Activated naive CD8-positive, alpha-beta T cell treated with anti-CD3 and anti-CD28 coated beads, Interleukin-2, amount 50 U/mL, for 24 hours (primary cell): Measurements from ENCODE around the gene KANK4.

Source experiments
- ATAC-seq: fragments of 150-1000 bp; cut with Tn5 transposase; one replicate; pipeline ENCODE4 v1.10.0; 2021
- DNase-seq: peaks from one replicate; pipeline ENCODE4 v3.0.0; 2021
- H3K27ac Mint-ChIP-seq: one replicate; pipeline ENCODE4 v1.8.0; 2021; ENCODE audit warnings: mild to moderate bottlenecking, mixed read lengths
- H3K27me3 Mint-ChIP-seq: one replicate; pipeline ENCODE4 v1.8.0; 2021; ENCODE audit warnings: mixed read lengths
- H3K36me3 Mint-ChIP-seq: one replicate; pipeline ENCODE4 v1.8.0; 2021; ENCODE audit warnings: low read depth, mixed read lengths
- H3K4me1 Mint-ChIP-seq: one replicate; pipeline ENCODE4 v1.8.0; 2021; ENCODE audit warnings: mixed read lengths
- H3K4me3 Mint-ChIP-seq: one replicate; pipeline ENCODE4 v1.8.0; 2021; ENCODE audit warnings: mild to moderate bottlenecking, moderate library complexity, mixed read lengths
- H3K9me3 Mint-ChIP-seq: one replicate; pipeline ENCODE4 v1.8.0; 2021; ENCODE audit warnings: mixed read lengths

KANK4 gene

DNA sequence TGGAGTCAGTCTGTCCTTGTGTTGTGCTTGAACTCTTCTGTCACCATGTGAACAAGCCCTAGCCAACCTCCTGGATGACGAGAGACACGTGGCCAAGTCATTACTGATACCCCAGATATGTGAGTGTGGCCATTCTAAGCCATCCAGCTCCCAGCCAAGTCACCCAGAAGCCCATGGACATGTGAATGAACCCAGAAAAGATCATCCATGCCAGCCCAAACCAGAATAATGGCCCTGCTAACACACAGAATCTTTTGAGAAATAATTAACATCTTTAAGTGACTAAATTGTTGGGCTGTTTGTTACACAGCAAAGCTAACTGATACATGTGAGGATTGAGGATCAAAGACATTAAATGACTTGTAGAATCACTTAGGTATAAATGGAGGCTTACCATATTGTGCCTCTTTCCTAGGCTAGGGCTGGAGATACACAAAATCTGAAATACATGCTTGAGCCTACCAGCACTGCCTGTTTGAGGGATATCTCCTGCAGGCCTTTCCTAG lies 38.2 kb downstream of the KANK4 start:
- Mint-ChIP-seq H3K27me3 (peaks cover 12% of the 10 kb centered on the region), H3K36me3 (no peaks in the 10 kb centered on the region), H3K27ac (no peak overlapping the region), H3K9me3 (peaks cover 5% of the 10 kb centered on the region), H3K4me1 (no peaks in the 10 kb centered on the region), H3K4me3 (no peak overlapping the region)
- ATAC-seq, result no peak
- no peak for DNase-seq

DNA sequence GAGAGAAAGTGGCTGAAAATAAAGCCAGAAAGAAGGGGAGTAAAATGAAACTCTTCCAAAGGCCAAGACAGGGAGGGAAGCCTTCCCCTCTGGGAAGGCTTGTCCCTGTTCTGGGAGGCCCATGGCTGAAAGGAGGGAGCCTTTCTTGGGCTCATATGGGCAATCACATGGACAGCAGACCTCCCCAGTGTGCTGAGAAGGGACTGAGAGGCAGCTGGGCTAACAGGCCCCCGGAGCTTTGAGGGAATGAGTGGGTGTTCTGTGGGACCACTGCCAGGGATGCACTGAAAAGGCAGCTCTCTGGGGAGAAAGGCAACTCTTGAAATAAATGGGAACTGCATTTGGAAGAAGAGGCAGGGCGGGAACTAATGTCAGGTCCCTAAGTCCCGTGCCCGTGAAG lies 39.1 kb downstream of the KANK4 start:
- DNase-seq, result no peak

DNA sequence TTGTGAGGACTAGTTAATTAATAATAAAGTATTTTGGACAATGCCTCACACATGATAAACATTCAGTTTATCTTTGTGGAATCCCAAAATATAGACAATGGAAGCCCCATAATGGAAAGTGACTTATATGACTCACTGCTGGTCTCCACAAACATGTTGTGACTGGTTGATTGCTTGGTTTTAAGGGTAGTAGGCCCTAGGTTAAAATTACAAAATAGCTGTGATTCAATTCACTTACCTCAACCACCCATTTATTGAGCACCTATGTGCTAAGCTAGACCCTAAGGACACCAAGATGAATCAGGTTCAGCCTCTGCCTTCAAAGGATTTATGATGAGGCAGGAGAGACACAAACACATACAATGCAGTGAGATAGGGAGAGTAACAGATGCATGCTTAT lies 42.4 kb downstream of the KANK4 start:
- Mint-ChIP-seq H3K4me3 (no peak overlapping the region), H3K36me3 (no peaks in the 10 kb centered on the region), H3K9me3 (peaks cover 5% of the 10 kb centered on the region), H3K4me1 (peaks cover 8% of the 10 kb centered on the region), H3K27me3 (peaks cover 5% of the 10 kb centered on the region), H3K27ac (no peak overlapping the region)
- ATAC-seq (no peak), DNase-seq (no peak)

More for the DNA sequence above, 39.1 kb downstream of the KANK4 start:
- Mint-ChIP-seq H3K36me3 (no peaks in the 10 kb centered on the region), H3K27ac (no peak overlapping the region), H3K4me1 (no peaks in the 10 kb centered on the region), H3K9me3 (peaks cover 5% of the 10 kb centered on the region), H3K27me3 (peaks cover 11% of the 10 kb centered on the region), H3K4me3 (no peak overlapping the region)
- ATAC-seq, result no peak

DNA sequence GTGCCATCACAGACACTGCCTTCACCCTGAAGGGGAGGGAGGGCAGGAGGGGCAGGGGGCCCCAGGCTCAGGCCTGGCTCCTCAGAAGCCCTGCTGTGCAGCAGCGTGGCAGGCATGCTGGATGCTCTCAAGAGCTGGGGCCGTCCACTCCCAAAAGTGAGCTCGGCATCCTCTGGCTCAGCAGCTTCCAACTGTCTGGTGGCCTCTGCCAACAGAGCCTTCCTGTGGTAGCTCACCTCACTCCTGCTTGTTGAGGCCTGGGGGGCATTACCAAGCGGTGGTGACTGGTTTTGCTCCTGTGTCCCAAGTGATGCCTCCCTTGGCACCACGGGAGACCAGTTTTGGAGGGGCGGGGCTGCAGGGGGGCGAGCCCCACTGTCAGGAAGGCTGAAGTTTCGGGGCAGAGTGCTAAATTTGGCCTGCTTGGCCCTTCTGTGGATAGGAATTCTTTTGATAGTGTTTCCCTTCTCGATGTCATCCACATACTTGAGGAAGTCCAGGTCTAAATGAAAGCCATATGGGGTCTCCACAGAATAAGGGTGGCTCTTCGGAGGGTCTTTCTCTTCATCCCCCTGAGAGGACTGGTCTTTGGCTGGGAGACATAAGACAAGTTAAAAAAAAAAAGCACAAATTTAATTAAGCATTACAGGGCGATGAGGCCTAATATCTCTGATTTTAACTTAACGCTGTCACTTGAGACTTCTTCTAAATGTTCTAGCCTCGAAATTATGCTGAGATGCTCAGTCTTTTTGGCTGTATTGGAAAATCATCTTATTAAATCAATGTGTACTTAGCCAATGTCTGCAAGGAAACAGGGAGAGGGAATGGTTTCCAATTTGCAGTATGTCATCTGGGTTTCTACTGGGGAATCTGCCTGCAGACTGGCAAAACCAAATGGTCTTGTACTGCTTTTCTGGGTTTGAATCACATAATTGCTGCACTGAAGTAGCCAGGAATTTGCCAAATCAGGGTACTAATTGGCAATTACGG lies 44.4 kb downstream of the KANK4 start:
- Mint-ChIP-seq H3K27me3 (peaks cover under 1% of the 10 kb centered on the region), H3K27ac (no peak overlapping the region), H3K36me3 (no peaks in the 10 kb centered on the region), H3K4me1 (peaks cover 16% of the 10 kb centered on the region), H3K4me3 (no peak overlapping the region), H3K9me3 (peaks cover 5% of the 10 kb centered on the region)
- no peak for ATAC-seq
- no peak for DNase-seq

DNA sequence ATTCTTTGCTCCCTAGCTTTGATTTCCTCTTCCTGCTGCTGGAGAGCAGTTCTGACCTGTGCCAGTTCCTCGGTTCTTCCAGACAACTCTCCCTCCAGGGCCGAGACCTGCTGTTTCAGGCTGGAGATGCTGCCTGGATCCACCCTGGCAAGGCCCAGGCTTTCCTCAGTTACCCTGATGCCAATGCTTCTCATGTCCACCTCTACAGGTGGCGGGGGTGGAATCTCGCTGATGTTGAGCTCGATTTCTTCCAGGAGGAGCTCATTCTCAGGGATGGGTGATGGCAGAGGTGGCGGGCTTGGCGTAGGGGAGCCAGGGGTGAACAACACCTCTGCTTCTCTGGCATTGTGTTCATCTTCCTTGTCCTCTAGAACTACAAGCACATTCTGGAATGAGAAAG lies 45.3 kb downstream of the KANK4 start:
- Mint-ChIP-seq H3K9me3 (peaks cover 5% of the 10 kb centered on the region), H3K27ac (no peak overlapping the region), H3K4me1 (peaks cover 16% of the 10 kb centered on the region), H3K36me3 (no peaks in the 10 kb centered on the region), H3K4me3 (no peak overlapping the region), H3K27me3 (no peaks in the 10 kb centered on the region)
- DNase-seq (no peak), ATAC-seq (no peak)

DNA sequence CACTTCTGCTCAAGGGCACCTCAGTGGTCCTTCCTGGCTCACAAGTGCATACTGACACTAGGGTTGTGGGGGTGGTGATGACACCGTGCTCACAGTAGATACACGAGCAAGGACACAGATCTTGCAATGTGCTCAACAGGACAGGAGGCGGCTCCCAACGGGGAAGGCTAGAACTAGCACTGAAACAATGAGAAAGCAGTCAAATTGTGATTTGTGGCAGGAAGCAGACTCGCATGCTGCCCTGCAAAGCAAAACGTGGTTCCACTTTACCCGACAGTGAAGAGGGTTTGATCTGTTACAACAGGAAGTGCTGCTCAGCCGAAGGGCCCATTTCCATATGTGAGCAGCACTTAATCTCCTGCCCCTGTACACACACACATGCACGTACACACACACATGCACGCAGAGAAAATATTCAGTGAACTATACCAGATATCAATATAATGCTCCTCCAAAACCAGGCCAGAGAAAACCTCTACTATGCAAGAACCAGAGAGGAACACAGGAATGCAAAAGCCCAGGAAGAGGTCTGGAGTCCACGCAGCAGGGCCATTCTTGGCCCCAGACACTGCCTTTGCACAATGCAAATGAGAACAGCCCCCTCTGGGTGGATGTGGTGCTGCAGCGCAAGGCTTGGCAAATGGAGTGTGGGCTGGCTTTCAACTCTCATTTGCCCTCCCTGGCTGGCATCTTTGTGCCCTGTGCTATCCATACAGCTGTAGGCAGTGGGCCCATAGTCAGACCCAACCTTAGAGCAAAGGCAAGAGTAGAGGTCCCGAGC lies 47.1 kb downstream of the KANK4 start:
- no peaks in the 10 kb centered on the region for H3K36me3 Mint-ChIP-seq
- peaks cover 16% of the 10 kb centered on the region for H3K4me1 Mint-ChIP-seq
- H3K9me3 Mint-ChIP-seq, result peaks cover 3% of the 10 kb centered on the region
- no peak overlapping the region for H3K27ac Mint-ChIP-seq
- no peaks in the 10 kb centered on the region for H3K27me3 Mint-ChIP-seq
- no peak overlapping the region for H3K4me3 Mint-ChIP-seq
- DNase-seq (peak; percentile 32), ATAC-seq (peak; percentile 57)

DNA sequence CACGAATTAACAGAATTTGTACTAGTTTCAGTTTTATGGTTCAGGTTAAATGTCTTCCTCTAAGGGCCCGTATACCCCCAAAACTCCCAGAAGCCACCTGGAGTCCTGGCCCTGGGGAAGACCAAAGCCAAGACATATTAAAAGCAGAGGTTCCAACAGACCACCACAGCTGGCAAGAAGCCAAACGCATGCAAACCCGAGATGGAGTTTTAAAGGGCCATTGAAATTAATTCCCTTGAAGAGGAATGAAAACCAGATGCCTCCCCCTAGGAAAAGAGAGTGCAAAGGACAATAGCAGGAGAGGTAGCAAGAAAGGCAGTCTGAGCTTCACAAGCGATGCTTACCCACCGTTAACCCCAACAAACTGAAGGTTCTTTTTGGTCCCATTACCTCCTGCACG lies 48.1 kb downstream of the KANK4 start:
- Mint-ChIP-seq H3K9me3 (no peaks in the 10 kb centered on the region), H3K27me3 (no peaks in the 10 kb centered on the region), H3K27ac (no peak overlapping the region), H3K36me3 (no peaks in the 10 kb centered on the region), H3K4me3 (no peak overlapping the region), H3K4me1 (peaks cover 16% of the 10 kb centered on the region)
- no peak for ATAC-seq
- DNase-seq, result no peak

DNA sequence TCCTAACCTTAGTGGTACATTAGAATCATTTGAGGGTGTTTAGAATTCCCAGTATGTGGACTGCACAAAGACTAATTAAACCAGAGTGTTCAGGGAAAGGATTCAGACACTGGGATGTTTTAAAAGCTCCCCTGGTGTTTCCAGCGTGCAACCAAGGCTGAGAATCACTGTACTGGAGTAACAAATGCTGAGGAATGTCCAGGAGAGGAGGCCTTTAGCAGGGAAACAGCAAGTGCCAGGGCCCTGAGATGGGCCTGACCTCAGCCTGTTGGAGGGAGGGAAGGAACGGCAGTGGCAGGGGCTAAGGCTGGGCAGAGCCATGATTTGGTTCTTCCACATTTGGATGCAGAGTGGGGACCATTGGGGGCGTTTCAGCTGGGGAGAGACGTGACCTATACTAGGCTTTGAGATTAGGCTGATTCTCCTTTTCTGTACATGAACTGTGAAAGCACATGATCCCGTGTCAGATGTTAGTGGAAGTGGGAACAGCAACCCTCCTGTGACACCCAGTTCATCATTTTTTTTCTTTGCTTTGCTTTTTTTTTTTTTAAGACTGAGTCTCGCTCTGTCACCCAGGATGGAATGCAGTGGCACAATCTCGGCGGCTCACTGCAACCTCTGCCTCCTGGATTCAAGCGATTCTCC lies 49.3 kb downstream of the KANK4 start:
- Mint-ChIP-seq H3K36me3 (no peaks in the 10 kb centered on the region), H3K9me3 (no peaks in the 10 kb centered on the region), H3K4me1 (peaks cover 16% of the 10 kb centered on the region), H3K27ac (no peak overlapping the region), H3K27me3 (no peaks in the 10 kb centered on the region), H3K4me3 (no peak overlapping the region)
- DNase-seq (no peak), ATAC-seq (no peak)

DNA sequence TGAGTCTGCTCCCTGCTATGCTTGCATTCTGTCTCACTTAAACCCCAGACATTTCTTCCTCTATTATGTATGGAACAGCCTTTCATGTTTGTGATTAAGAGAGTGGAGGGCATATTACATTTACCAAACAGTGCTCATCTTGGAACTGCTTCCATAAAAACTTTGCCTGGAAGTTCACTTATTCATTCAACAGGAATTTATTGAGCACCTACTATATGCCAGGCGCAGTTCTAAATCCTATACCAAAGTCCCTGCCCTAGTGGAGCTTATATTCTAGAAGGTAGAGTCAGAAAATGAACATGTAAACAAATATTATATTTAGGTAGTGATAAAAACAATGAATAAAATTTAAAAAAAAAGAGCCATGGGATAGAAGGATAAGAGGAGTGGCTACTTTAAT lies 49.8 kb downstream of the KANK4 start:
- no peak overlapping the region for H3K27ac Mint-ChIP-seq
- H3K36me3 Mint-ChIP-seq, result no peaks in the 10 kb centered on the region
- DNase-seq, result no peak
- H3K9me3 Mint-ChIP-seq, result no peaks in the 10 kb centered on the region
- H3K27me3 Mint-ChIP-seq, result no peaks in the 10 kb centered on the region
- H3K4me1 Mint-ChIP-seq, result peaks cover 16% of the 10 kb centered on the region
- H3K4me3 Mint-ChIP-seq, result no peak overlapping the region
- ATAC-seq, result no peak

DNA sequence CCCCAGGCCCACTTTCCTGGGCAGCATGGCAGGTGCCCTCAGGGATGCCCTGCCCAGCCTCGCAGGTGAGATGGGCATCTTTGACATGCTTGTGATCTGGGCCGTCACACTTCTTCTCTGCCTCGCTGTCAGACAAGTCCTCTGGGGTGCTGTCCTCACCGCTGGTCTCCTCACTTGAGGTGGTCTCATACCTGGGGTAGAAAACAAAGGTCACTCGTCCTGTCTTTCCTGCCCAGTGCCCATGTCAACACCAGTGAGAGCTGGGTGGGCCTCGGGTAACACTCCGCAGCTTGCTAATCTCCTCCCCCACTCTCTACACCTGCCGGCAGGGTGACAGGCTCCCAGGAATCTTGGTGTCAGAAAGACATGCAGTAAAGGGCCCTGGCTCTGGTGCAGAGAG lies 50.9 kb downstream of the KANK4 start:
- H3K27ac Mint-ChIP-seq, result no peak overlapping the region
- no peaks in the 10 kb centered on the region for H3K36me3 Mint-ChIP-seq
- peaks cover 16% of the 10 kb centered on the region for H3K4me1 Mint-ChIP-seq
- no peak overlapping the region for H3K4me3 Mint-ChIP-seq
- H3K27me3 Mint-ChIP-seq, result no peaks in the 10 kb centered on the region
- DNase-seq (no peak), ATAC-seq (no peak)
- H3K9me3 Mint-ChIP-seq, result no peaks in the 10 kb centered on the region

DNA sequence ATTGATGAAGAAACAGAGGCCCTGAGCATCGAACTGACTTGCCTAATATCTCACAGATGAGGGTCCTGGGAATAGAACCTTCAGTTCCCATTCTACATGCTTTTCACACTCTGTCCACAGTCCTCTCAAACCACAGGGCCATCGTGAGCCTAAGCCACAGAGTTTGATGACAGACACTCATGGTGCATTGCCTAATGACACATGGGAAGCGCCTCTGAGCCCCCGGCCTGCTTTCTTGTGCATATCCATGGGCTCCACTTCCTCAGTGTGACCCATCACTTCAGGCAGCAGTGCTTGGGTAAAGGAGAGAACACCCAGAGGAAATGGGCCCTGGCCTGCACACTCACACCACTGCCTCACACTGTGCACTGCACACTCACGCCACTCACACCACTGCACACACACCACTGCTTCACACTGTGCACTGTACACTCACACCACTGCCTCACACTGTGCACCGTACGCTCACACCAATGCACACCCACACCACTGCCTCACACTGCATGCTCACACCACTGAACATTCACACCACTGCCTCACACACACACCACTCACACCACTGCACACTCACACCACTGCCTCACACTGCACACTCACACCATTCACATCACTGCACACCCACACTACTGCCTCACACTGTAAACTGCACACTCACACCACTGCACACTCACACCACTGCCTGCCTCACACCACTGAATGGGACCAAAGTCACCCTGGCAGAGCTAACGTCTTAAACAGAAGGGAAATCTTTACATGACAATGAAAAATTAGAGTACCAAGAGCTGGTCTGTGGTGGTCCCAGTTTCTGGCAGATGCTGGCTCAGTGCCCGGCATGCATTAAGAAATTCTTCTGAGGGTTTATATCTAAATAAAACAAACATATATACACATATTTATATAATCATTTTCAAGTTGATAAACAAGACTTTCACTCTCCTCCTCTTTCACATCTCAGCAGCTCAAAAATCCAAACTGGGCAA lies 53.0 kb downstream of the KANK4 start:
- Mint-ChIP-seq H3K27me3 (peaks cover 2% of the 10 kb centered on the region), H3K36me3 (no peaks in the 10 kb centered on the region), H3K4me3 (no peak overlapping the region), H3K27ac (no peak overlapping the region), H3K9me3 (no peaks in the 10 kb centered on the region), H3K4me1 (peaks cover 2% of the 10 kb centered on the region)
- ATAC-seq (peak; percentile 24), DNase-seq (no peak)

DNA sequence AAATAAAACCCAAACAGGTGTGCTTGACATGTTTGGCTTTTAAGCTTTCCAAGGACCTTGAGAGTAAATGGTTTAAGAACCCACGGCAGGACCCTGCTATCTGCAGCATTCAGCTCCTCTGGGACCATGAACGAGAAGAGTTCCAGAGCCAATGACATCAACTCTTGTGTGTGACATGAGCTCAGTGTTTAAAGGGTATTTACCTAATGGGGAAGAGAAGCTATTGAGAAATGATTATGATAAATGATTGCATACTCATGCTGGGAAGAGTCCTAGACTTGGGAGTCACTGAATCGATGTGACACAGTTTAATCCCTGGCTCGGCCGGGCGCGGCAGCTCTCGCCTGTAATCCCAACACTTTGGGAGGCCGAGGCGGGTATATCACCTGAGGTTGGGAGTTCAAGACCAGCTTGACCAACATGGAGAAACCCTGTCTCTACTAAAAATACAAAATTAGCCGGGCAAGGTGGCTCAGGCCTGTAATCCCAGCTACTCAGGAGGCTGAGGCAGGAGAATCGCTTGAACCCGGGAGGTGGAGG lies 55.4 kb downstream of the KANK4 start:
- peaks cover 2% of the 10 kb centered on the region for H3K27me3 Mint-ChIP-seq
- ATAC-seq (no peak), DNase-seq (no peak)
- H3K4me1 Mint-ChIP-seq, result no peaks in the 10 kb centered on the region
- no peak overlapping the region for H3K27ac Mint-ChIP-seq
- H3K9me3 Mint-ChIP-seq, result no peaks in the 10 kb centered on the region
- no peak overlapping the region for H3K4me3 Mint-ChIP-seq
- no peaks in the 10 kb centered on the region for H3K36me3 Mint-ChIP-seq

DNA sequence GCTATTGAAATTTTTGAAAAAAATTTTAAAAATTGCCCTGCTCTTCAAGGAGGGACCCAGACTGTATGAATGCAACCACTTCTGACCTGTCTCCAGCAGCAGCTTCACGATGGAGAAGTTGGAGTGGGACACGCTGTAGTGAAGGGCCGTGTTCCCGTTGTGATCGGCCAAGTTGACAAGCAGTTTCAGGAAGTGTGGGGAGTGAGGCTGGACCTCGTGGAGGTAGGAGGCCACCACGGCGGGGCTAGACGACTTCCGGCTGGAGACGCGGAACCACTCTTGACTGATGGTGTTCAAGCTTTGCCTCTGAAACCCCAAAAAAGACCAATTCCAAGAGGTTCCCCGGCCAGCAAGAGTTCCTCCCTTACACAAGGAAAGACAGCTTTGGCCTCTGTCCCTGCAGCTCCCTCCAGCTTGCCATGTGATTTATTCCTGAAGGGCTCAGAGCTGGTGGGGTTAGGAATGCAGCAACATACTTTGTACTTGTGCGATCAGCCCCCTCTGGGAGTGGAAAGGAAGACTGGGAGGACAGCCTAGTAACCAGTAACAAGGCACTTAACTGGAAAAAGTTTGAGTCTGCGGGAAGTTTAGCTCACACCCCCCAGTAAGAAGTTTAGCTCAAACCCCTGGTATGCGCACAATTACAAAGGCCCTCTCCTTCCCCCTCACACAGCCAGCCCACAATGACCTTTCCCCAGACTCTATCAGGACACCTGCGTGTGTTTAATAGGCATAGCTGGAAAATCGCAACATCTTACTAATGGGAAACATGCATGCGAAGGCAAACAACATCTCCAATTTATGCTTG lies 56.0 kb downstream of the KANK4 start:
- no peak for DNase-seq
- Mint-ChIP-seq H3K36me3 (no peaks in the 10 kb centered on the region), H3K27ac (no peak overlapping the region)

More for the DNA sequence above, 56.0 kb downstream of the KANK4 start:
- peaks cover 2% of the 10 kb centered on the region for H3K27me3 Mint-ChIP-seq
- no peak overlapping the region for H3K4me3 Mint-ChIP-seq
- no peaks in the 10 kb centered on the region for H3K4me1 Mint-ChIP-seq
- ATAC-seq, result no peak
- no peaks in the 10 kb centered on the region for H3K9me3 Mint-ChIP-seq
